Smooth muscle cell (in vitro differentiated cells): ENCODE measurements around the gene C22orf31. TPM values are rescaled to one million over a fixed set of nuclear protein-coding genes. Genes with fewer than 3 reads are reported as not detected.

ENCODE experiments used
- DNase-seq: peaks from one replicate; lab custom pipeline; 2025; ENCODE audit not compliant: unreplicated experiment; lab: John Stamatoyannopoulos, UW
- H2AFZ ChIP-seq: fragments of 200-600 bp; sonication (generic); 2 replicates; pipeline ENCODE4 v1.6.0; 2016; ENCODE audit warnings: antibody characterized with exemption, low read depth, mild to moderate bottlenecking
- H3F3A ChIP-seq: fragments of 200-600 bp; sonication (generic); 2 replicates; pipeline ENCODE4 v1.6.0; 2017; ENCODE audit warnings: antibody characterized with exemption, low read depth
- H3K27ac ChIP-seq: fragments of 200-600 bp; sonication (generic); 2 replicates; pipeline ENCODE4 v1.5.1; 2016; ENCODE audit warnings: low read depth, mild to moderate bottlenecking
- H3K27me3 ChIP-seq: fragments of 200-600 bp; sonication (generic); 2 replicates; pipeline ENCODE4 v1.6.1; 2016; ENCODE audit warnings: low read depth, mild to moderate bottlenecking
- H3K36me3 ChIP-seq: fragments of 200-600 bp; sonication (generic); 2 replicates; pipeline ENCODE4 v1.5.1; 2016; ENCODE audit warnings: low read depth
- H3K4me1 ChIP-seq: fragments of 200-600 bp; sonication (generic); 2 replicates; pipeline ENCODE4 v1.5.1; 2016; ENCODE audit warnings: low read depth
- H3K4me2 ChIP-seq: fragments of 200-600 bp; sonication (generic); 2 replicates; pipeline ENCODE4 v1.6.0; 2016; ENCODE audit warnings: mild to moderate bottlenecking
- H3K4me3 ChIP-seq: fragments of 200-600 bp; sonication (generic); 2 replicates; pipeline ENCODE4 v1.5.1; 2016; ENCODE audit warnings: mild to moderate bottlenecking
- H3K79me2 ChIP-seq: fragments of 200-600 bp; sonication (generic); 2 replicates; pipeline ENCODE4 v1.6.0; 2016; ENCODE audit warnings: low read depth, mild to moderate bottlenecking
- H3K9ac ChIP-seq: fragments of 200-600 bp; sonication (generic); 2 replicates; pipeline ENCODE4 v1.6.0; 2016; ENCODE audit warnings: low read depth
- H3K9me3 ChIP-seq: fragments of 200-600 bp; sonication (generic); replicated peaks from 2 replicates; pipeline ENCODE4 v1.5.1; 2016; ENCODE audit warnings: low read depth
- H4K20me1 ChIP-seq: fragments of 200-600 bp; sonication (generic); 2 replicates; pipeline ENCODE4 v1.6.0; 2016; ENCODE audit warnings: low read depth
- WGBS: methylation state at CpG from one replicate; pipeline ENCODE4 v1.1.7; 2016; ENCODE audit warnings: low lambda C conversion rate; 5-methylcytosine and 5-hydroxymethylcytosine counted together
- polyA plus RNA-seq: library from polyadenylated mRNA; unstranded; fragments of >200 nt; fragmentation: Nextera tagmentation; extraction: Ambion mirVana; gene quantifications from 2 replicates; pipeline ENCODE4 v1.2.1, GENCODE V29; 2016
- total RNA-seq: library from RNA; depleted of rRNA; stranded (reverse); fragments of >200 nt; gene quantifications from 2 replicates; pipeline ENCODE4 v1.2.3, GENCODE V29; 2014
- TF ChIP-seq, protein P1 (sequence below): fragments of 200-600 bp; sonication (generic); IDR thresholded peaks from 2 replicates; pipeline ENCODE4 v1.5.1; 2017; ENCODE audit warnings: borderline replicate concordance, mild to moderate bottlenecking, antibody characterized with exemption; ENCODE audit not compliant: insufficient read depth, poor library complexity, severe bottlenecking

The C22orf31 gene
- total and polyA plus RNA-seq, 2 experiments from 2014 or later, result not detected

DNA sequence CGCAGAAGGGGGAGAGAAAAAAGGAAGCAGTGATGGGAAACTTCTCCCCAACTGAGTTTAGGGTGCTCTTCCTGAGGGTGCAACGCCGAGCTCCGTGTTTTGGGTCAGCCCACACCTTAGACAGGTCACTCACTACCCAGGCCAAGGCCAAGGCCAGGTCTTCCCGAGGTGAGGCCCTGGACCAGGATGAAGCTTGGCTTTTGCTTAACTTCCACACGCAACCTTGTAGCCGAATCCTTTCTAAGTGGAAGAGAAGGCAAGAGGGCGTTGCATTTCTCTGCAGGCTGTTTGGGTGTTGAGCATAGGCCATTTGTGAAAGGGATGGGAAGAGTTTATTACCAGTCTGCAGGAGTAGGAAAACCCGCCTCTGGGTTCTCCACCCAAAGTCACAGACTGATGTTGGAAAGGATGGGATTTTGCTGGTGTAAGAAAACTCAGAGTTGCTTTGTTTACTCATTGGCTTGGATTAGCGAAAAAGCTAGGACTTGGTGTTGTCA is 12.7 kb upstream of the C22orf31 start:
- Histone ChIP-seq H3K27ac (no peak overlapping the region), H2AFZ (no peak overlapping the region), H3K4me1 (peaks cover 14% of the 10 kb centered on the region), H3K9ac (no peak overlapping the region), H3F3A (no peaks in the 10 kb centered on the region), H3K36me3 (no peaks in the 10 kb centered on the region), H3K79me2 (no peaks in the 10 kb centered on the region), H3K4me3 (peak overlapping the region; percentile 72), H4K20me1 (no peaks in the 10 kb centered on the region), H3K27me3 (peaks cover 26% of the 10 kb centered on the region), H3K4me2 (peak overlapping the region; percentile 95), H3K9me3 (no peaks in the 10 kb centered on the region)
- DNase-seq, result no peak
- TF ChIP-seq, protein P1, sequence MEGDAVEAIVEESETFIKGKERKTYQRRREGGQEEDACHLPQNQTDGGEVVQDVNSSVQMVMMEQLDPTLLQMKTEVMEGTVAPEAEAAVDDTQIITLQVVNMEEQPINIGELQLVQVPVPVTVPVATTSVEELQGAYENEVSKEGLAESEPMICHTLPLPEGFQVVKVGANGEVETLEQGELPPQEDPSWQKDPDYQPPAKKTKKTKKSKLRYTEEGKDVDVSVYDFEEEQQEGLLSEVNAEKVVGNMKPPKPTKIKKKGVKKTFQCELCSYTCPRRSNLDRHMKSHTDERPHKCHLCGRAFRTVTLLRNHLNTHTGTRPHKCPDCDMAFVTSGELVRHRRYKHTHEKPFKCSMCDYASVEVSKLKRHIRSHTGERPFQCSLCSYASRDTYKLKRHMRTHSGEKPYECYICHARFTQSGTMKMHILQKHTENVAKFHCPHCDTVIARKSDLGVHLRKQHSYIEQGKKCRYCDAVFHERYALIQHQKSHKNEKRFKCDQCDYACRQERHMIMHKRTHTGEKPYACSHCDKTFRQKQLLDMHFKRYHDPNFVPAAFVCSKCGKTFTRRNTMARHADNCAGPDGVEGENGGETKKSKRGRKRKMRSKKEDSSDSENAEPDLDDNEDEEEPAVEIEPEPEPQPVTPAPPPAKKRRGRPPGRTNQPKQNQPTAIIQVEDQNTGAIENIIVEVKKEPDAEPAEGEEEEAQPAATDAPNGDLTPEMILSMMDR, result no peak
- WGBS, result 64% methylated on average over 10 of the region's 10 CpGs

DNA sequence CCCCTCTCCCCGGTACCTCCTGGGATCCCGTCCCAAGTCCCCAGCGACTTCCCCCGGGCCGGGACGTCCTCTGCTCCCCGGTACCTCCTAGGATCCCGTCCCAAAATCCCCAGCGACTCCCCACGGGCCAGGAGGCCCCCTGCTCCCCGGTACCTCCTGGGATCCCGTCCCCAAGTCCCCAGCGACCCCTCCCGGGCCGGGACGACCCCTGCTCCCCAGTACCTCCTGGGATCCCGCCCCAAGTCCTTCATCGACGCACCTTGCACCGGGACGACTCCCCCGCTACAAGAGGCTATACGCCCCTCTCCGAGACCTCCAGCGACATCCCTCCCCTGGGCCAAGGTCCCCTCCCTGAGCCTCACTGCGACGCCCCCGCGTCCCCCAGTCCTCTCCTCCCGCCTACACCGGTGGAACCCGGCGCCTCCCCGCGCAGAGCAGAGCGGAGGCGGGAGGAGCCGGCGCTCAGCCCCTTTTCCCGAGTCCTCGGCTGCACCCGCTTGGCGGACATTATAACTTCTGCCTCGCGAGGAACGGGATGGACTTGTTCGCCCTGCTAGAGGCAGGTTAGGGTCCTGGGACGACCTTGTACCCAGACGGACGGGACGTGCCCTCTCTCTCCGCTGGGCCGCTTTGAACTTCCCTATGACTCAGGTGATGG is 12.1 kb upstream of the C22orf31 start:
- no peaks in the 10 kb centered on the region for H3K9me3 ChIP-seq
- H3K9ac ChIP-seq, result no peak overlapping the region
- TF ChIP-seq, protein P1, result no peak
- no peaks in the 10 kb centered on the region for H3F3A ChIP-seq
- H3K27me3 ChIP-seq, result peaks cover 26% of the 10 kb centered on the region
- H2AFZ ChIP-seq, result peak overlapping the region; percentile 92
- WGBS, result 5% methylated on average over 23 of the region's 53 CpGs
- peak; percentile 4 for DNase-seq
- H3K4me2 ChIP-seq, result peak overlapping the region; percentile 95
- H3K4me1 ChIP-seq, result peaks cover 14% of the 10 kb centered on the region
- H3K4me3 ChIP-seq, result peak overlapping the region; percentile 72
- H3K36me3 ChIP-seq, result no peaks in the 10 kb centered on the region
- no peak overlapping the region for H3K27ac ChIP-seq
- H3K79me2 ChIP-seq, result no peaks in the 10 kb centered on the region
- H4K20me1 ChIP-seq, result no peaks in the 10 kb centered on the region

DNA sequence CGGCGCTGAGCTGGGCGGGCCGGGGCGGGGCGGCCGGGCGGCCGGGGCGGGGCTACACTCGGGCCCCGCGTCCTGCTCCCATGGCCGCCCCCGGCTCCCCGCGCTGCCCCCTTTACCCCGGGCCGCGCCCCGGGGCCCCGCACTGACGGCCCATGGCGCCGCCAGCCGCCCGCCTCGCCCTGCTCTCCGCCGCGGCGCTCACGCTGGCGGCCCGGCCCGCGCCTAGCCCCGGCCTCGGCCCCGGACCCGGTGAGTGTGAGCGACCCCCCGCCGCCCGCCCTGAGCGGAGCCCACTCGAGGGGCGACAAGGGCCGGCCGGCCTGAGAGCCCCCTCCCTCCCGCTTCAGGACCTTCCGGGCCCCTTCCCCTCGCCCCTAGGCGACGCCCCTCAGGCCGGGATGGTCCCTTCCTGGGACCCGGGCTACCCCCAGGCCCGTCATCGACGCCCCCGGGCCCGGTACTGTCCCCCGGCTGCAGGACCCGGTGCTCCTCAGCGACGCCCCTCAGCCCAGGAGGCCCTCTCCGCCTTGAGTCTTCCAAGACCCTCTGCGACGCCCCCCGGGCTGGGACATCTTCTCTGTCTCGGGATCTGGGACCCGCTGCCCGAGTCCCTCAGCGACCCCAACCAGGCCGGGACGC is 11.5 kb upstream of the C22orf31 start, which contains the start of gene KREMEN1:
KREMEN1 (plus strand) TSS at position 57 of the 639 bp plus-strand sequence; CDS start at position 153, 96 bp downstream.
- Histone ChIP-seq H3K9ac (no peak within 1 kb of the TSS), H2AFZ (peak within 1 kb of the TSS; percentile 92), H3K4me1 (peaks cover 14% of the 10 kb centered on the region), H3K4me2 (peak within 1 kb of the TSS; percentile 96), H3K27me3 (peaks cover 26% of the 10 kb centered on the region), H3K9me3 (no peaks in the 10 kb centered on the region), H3K79me2 (no peaks in the 10 kb centered on the region), H3K36me3 (no peaks in the 10 kb centered on the region), H3F3A (no peaks in the 10 kb centered on the region), H3K4me3 (peak within 1 kb of the TSS; percentile 72), H4K20me1 (no peaks in the 10 kb centered on the region), H3K27ac (no peak within 1 kb of the TSS)
- WGBS, result 0% methylated on average over 5 of the region's 76 CpGs
- TF ChIP-seq, protein P1, result no peak
- DNase-seq, result no peak
